Right lobe of liver (tissue), 4 donors: Measurements from ENCODE around the gene ZNHIT1.

Source experiments
- POLR2A ChIP-seq: fragments of 450-650 bp; IDR thresholded peaks from one replicate; pipeline ENCODE4 v1.6.1; 2017; ENCODE audit warnings: antibody characterized with exemption, mild to moderate bottlenecking
- TF ChIP-seq, protein P1 (sequence below), 4 donors: fragments of 200-600 bp in 3 of 4; fragments of 450-650 bp in 1 of 4; IDR thresholded peaks; one replicate each; pipeline versions ENCODE4 v1.5.1 to v1.8.0; 2016 to 2022; ENCODE audit warnings: antibody characterized with exemption in 4 of 4, mild to moderate bottlenecking in 2 of 4
- donor health status: DM: no; HTN: no; CAD: no.
- donor health status: DM: no; HTN: no; CAD: no.
- donor health status: DM: no; HTN: yes; CAD: no.

DNA sequence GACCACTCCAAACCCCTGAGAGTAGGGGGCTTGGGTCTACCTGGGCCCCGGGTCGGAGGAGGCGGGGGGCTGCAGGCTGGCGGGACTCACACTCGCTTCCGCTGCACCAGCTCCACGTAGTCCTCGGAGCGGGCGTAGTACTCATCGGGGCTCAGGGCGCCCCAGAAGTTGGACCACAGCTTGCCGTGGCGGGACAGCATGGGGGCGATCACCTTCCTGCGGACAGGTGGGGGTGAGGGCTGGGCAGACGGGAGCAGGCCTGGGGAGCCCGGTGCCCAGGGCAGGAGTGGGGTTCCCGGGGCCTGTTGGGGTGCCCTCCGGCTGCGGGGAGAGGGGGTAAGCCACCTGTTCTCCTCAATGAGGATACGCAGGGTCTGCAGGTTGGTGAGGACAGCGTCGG lies 6.5 kb upstream of the ZNHIT1 start:
- TF ChIP-seq, protein P1, sequence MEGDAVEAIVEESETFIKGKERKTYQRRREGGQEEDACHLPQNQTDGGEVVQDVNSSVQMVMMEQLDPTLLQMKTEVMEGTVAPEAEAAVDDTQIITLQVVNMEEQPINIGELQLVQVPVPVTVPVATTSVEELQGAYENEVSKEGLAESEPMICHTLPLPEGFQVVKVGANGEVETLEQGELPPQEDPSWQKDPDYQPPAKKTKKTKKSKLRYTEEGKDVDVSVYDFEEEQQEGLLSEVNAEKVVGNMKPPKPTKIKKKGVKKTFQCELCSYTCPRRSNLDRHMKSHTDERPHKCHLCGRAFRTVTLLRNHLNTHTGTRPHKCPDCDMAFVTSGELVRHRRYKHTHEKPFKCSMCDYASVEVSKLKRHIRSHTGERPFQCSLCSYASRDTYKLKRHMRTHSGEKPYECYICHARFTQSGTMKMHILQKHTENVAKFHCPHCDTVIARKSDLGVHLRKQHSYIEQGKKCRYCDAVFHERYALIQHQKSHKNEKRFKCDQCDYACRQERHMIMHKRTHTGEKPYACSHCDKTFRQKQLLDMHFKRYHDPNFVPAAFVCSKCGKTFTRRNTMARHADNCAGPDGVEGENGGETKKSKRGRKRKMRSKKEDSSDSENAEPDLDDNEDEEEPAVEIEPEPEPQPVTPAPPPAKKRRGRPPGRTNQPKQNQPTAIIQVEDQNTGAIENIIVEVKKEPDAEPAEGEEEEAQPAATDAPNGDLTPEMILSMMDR (IDR thresholded peaks at IDR 0.05), result no peak
- no peak for TF ChIP-seq POLR2A
